HG02642 (cell line): ENCODE data around the gene PPL.
"Not testable (repeated sequence)": the region's sequence is repeated elsewhere in the genome, so short reads cannot be mapped to it uniquely, and the experiment has no call there.

ENCODE experiments used
- ATAC-seq: cut with Tn5 transposase; IDR thresholded peaks from one replicate; pipeline ENCODE4 v1.9.1; 2021; ENCODE audit warnings: mild to moderate bottlenecking; ENCODE audit not compliant: unreplicated experiment, poor library complexity

The PPL gene

DNA sequence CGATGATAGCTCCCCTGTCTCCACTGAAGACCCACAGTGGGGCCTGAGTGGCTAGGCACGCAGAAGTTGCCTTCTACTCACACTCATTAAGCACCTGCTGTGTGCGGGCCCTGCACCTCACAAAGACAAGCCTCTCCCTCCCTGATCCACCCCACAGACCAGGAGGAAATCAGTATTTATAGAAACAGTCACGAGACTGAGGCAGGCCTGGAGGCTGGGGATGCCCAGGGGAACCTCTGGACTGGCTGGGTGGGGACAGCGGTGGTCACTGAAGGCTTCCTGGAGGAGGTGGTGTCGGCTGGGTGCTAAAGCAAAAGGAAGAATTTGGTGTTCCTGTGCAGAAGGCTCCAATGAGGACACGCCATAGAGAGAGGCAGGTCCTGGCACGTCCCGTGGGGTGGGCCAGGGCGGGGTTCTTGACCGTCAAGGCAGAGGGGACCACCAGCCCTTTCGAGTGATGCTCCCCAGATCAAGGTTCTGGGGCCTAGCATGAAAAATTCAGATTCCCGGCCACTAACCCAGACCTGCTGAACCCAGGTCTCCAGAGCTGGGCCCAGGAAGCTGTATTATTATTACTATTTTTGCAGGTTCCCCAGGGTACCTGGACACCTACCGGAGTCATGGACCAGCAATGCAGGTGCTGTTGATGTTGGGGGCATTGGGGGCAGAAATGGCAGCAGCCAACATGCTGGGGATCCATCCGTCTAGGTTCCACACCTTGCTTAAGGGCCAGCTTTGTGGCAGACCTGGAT lies 23.0 kb downstream of the PPL start:
- ATAC-seq: no peak

DNA sequence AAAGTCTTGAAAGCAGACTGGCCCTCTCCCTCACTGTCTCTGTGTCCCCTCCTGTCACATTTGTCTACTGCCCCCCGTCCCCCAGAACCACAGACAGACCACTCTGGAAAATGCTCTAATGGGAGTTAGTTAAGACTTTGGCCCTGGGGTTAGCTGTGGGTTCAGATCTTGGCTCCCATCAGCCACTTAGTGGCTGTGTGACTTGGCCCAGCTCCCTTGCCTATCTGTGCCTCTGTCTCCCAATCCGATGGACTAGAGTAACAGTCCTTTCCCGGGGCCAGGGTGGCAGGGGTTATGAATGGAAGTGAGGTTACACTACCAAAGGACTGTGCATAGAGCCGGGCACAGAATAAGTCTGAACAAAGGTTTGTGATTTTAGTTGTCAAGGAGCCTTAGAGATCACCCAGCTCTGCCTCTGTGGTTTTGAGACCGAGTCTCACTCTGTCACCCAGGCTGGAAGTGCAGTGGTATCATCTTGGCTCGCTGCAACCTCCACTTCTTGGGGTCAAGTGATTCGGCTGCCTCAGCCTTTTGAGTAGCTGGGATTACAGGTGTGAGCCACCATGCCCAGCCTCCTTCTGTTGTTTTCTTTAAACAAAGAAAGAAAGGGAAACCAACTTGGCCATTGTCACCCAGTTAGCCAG lies 23.7 kb downstream of the PPL start:
- no peak for ATAC-seq

DNA sequence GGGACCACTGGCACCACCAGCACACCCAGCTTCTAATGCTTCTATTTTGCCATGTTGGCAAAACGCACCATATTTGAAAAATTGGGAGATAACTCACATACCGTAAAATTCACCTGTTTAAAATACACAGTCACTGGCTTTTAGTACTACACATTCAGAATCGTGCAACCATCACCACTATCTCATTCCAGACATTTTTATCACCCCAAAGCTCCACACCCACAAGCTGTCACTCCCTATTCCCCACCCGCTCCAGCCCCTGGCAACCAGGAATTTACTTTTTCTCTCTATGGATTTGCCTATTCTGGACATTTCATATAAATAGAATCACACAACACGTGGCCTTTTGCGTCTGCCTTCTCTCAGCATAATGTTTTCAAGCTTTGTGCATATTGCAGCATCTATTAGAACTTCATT lies 25.0 kb downstream of the PPL start:
- no peak for ATAC-seq

DNA sequence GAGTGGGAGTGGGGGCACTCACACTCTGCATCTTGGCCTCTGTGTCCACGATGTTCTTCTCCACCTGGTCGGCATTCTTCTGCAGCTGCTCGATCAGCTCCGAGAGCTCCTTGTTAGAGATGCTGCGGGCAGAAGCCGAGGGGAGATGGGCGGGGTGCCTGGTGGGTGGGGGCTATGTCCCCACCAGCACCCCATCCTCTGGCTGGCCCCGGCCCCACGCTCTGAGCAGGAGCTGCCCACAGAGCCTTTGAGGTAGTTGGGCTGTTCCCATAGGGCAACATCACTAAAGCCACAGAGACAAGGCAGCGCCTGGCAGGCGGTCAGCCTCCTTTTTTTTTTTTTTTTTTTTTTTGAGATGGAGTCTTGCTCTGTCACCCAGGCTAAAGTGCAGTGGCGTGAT lies 26.1 kb downstream of the PPL start:
- ATAC-seq: no peak

DNA sequence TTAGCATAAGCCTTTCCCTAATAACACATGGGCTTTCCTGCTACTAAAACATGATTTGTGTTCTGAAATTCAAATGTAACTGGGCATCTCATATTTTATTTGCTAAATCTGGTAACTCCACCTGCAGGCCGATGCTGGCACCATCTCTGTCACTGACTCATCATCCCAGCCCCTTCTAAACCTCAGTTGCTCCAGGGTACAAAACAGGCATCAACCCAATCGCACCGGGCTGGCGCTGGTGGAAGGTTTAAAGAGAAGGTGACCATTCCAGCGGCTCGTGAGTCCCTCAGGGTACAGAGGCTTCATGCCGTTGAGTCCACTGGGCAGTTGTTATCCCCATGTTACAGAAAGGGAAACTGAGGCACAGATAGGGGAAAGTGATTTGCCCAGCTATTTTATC lies 27.1 kb downstream of the PPL start:
- no peak for ATAC-seq

DNA sequence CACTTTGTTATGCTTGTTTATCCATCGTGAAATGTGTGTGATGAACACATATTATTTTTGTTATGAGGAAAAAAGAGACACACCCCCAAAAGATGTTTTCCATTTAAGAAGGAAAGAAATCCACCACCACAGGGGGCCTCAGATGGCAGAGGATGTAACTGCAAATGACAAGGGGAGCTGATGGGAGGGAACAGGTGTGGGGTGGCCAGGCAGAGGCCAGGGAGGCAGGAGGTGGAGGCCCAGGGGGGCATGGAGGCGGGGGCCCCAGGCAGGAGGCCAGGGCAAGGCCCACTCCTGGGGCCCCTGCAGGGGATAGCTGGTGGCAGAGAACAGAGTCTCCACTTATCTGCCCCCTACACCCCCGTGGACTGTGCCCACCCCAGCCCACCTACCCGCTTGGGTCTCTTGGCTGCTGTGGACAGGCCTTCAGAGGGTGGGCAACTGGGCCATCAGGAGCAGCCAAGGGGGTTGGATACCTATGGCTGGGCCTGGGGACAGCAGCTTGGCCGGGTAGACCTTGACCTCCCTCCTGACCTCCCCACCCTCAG lies 28.0 kb downstream of the PPL start:
- ATAC-seq: no peak

DNA sequence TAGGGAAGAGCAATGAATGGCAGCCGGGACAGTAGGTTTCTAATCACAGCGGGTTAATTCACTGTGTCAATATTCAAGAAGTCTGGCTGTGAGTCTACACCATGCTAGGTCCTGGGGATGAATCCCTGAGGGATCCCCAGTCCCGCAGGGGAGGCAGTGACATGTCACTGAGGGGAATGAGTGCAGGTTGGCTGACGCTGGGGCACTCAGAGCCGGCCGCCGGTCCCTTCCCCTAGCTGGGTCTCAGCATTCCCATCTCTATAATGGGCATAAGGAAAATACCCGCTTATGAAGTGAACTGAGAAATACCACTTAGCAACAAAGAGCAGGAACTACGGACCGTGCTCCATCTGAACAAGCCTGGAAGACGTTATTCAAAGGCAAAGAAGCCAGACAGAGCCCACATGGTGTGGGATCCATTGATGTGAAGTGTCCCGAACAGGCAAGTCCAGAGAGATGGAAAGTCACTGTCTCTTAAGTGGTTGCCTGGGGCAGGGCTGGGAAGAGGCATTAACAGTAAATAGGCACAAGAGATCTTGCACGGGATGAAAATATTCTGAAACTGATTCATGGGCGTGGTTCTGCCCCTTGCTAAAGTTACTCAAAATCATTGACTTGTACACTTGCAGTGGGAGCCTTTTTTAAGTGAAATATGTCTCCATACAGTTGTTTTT lies 31.9 kb downstream of the PPL start:
- no peak for ATAC-seq

DNA sequence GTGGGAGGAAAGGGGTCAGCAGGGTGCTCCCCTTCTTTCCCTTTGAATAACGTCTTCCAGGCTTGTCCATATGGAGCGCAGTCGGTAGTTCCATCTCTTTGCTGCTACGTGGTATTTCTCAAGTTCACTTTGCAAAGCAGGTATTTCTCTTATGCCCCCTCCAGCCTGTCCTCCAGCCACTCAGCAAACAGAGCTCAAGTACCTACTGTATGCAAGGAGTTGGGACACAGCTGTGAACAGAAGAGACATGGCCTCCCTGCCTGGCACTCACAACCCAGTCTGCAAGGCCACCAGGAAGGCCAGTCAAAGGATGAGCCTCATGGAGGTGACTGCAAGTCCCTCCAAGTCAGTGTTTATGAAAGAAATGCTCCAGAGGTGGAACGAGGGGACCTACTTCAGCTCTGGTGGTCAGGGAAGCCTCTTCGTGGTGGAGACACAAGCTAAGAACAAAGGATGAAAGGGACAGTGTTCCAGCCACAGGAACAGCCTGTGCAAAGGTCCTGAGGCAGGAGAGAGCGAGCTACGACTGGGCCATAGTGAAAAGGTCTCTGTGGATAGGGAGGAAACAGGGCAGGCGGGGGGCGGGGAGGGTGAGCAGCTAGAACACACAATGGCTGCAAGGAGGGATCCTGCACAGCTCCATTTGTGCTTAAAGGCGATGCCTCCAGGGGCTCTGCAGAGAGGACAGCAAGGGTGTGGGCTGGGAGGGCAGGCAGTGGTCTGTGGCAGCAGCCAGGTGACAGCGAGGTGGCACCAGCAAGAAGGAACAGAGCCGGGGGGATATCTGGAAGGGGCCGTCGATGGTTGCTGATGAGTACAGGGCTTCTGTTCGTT lies 32.6 kb downstream of the PPL start:
- ATAC-seq: no peak

DNA sequence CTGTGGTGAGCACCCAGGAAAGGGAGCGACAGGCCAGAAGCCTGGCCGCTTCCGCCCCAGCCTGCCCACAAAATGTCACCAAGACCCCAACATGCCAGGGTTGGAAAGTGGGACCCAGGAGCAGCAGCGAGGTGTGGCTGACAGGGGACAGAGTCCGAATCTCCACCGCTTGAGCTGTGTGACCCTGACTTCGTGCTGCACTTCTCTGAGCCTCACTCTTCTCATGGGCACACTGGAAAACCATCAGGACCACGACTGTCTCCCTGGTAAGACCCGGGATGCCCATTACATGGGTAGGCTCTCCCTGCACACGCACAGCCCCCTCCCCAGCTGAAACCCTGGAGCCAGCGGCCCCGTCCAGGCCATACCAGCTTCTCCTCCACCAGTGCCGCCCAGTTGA lies 34.9 kb downstream of the PPL start:
- ATAC-seq: no peak

DNA sequence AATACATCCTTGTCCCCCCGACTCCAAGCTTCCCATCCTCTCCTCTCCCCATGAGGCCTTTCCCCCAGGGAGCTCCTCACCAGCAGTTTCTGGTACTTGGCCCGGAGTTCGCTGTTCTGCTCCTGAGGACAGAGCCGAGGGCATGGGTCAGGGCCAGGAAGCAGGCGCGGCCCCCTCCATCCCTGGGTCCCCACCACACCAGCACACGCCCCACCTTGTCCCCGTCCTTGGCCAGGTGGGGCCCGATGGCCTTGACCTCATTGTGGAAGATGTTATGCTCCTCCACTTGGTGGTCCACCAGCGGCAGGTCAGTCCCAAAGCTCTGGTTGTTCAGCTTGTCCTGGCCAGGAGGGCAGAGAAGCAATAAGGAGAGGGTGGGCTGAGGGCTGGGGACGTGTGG lies 36.2 kb downstream of the PPL start:
- no peak for ATAC-seq

DNA sequence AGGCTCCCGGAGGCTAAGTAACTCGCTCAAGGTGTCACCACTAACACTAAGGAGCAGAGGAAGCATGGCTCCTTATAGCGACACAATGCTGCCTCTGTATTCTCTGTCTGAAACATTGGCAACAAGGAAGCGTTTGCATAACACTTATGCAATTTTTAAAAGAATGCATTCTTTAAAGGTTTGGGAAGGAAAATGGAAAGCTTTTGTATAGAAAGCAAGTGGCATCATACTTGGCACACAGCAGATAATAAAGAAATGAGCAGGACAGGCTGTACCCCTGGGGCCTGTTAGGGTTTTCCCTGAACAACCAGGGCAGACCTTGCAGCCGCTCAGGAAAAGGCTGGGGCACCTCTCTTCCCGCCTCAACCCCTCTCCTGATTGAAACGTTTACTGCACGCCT lies 36.9 kb downstream of the PPL start:
- ATAC-seq: no peak

DNA sequence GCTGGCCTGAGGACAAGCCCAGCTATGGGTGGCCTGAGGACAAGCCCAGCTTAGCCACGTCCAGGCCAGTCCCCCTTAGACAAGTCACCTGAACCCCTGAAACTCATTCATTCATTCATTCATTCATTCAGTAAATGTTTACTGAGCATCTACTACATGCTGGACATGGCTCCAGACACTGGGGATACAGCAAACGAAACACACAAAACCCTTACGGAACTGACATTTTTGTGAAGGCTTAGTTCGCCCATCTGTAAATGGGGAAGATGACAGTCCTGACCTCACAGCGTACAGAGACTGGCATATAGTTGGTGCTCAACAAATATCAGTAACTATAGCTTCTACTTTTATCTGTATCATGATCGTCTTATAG lies 37.5 kb downstream of the PPL start:
- no peak for ATAC-seq

DNA sequence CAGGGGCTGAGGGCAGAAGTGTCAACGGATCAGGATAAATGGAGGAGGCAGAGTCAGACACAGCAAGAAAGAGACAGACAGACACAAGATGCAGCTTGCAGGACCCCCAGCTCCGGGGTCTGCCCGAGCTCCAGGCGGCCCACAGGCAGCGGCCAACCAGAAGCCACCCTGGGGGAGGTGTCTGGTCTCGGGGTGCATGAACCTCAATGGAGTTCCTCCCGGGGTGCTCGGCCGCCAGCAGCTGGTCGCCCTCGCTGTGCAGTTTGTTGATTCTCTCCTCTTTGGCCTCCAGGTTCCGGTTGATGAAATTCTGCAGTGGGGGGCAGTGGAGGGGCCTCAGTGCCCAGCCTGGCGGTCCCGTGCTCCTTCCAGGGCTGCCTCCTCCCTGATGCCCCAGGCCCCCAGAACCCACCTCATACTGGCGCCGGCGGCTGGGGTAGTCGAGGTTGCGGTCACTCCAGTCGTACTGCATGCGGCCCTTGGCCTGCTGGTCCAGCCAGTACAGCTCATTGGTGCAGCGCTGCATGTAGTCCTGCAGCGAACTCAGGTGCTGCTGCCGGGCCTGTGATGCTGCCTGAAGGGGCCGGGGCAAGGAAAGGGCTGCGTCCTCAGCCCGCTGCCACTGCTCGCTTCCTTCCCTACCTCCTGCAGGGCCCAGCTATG lies 38.0 kb downstream of the PPL start:
- no peak for ATAC-seq

DNA sequence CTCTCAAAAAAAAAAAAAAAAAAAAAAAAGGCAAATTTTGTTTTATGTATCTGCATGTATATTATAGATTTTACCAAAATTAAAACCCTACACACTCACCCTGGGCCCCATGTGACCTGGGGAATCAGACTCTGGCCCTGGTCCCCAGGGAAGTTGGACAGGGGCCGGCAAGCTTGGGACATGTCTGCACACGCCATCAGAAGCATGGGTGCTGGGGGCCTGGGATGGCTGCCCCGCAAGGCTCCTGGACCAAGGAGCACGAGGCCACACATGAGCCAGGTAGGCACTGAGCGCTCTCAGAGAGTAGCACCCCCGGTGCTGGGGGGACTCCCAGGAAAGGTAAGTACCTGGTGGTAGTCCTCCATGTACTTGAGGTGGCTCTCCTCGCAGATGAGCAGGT lies 39.6 kb downstream of the PPL start:
- no peak for ATAC-seq

DNA sequence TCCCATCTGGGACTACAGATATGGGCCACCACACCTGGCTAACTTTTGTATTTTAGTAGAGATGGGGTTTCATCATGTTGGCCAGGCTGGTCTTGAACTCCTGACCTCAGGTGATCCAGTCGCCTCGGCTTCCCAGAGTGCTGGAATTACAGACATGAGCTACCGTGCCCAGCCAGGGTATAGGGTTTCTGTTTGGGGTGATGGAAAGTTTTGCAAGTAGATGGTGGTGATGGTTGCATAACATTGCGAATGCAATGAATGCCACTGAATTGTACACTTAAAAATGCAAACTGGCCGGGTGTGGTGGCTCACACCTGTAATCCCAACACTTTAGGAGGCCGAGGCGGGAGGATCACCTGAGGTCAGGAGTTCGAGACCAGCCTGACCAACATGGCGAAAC lies 40.2 kb downstream of the PPL start:
- ATAC-seq: not testable (repeated sequence)

DNA sequence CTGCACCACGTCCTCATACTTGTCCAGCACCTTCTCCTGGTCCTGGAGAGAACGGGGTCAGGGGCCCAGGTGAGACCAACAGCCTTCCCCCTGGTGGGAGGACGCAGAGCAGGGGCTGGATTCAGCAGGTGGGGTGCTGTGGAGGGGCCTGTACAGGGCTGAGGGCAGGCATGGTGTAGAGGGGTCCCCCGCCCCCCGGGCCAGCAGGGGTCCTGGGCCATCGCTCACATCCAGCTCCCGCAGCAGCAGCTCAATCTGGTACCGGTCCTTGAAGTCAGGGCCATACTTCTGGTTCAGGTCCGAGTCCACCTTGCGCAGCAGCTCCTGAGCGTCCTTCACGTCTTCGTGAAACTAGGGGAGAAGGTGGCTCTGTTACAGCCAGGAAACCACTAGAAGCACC lies 41.6 kb downstream of the PPL start:
- no peak for ATAC-seq

DNA sequence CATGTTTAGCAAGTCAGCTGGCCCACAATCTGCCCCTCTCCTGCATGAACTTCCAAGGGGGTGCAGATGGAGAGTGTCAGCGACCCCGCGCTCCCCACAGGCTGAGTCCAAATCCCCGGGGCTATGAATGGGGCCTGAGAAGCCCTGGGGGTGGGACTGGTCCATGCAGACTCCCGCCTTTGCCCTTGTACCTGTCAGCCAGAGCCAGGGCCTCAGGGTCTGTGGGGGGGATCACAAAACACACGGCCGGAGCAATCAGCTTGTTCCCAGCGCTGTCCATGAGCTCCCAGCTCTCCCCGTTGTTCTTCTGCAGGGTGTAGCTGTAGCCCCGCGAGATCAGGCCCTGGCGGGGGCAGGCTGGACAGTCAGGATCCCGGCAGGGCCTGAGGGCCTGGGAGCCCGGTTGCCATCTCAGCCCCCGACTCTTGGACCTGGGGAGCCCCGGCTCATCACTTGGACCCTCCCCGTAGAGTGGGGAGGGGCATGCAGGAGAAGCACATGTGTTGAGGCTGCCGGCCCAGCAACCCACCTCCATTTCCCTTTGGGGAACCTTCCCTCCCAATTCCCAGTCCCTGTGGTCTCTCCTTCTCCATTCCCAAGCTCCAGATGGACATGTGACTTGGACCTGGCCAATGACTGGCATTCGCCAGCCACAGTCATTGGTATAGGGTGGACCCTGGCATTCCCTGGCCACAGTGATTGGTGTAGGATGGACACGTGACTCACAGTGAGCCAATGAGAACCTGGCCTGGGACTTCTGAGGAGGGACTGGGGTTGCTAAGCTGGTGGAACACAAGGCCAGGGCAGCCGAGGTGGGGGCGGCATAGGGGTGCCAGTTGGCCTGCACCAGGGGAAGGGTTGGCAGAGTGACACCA lies 42.4 kb downstream of the PPL start:
- no peak for ATAC-seq

DNA sequence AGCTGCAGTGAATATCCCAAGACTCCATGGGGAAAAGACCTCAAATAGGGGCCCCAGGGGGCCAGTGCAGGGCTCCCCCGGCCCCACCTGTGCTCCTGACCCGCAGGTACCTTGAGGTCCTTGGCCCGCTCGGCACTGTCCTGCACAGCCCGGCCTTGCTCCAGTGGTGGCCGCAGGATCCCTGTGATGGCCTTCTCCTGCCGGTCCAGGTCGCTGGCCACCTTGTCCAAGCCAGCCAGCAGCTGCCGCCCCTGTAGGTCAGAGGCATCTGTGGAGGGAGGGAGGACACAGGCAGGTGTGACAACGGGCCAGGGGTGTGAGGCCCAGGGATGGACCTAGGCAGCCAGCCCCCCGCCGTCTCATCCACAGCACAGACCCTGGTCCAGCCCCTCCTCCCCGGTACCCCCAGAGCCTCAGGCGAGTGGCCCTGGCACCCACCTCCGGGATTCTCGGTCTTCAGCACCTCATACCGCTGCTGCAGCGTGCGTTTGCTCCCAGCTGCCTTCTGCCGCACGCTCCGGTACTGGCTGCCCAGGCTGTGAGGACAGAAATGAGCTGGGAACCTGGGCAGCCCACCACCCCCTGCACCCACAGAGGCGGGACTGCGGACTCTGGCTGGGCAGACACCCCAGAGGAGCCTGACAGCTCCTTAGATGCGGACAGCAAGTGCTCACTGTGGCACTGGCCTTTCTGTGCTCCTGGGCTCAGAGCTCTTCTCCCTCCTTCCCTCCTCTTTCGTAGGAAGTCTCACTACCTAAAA lies 43.7 kb downstream of the PPL start:
- ATAC-seq: no peak
